ENCODE data around the gene UROC1.

Gene UROC1

GRCh38 chr3:126450744-126451143 is 66.8 kb downstream of the UROC1 start:
- H3K4me2 ChIP-seq (ENCODE audit: low read length) = no peak overlapping the region
- no peak overlapping the region for H2BK5ac ChIP-seq (ENCODE audit: low read depth, low read length, poor library complexity)
- H3K27me3 ChIP-seq (ENCODE audit: insufficient read depth, low read length) = no peaks in the 10 kb centered on the region

GRCh38 chr3:126450219-126450618 is 67.4 kb downstream of the UROC1 start:
- no peak overlapping the region for H4K12ac ChIP-seq (ENCODE audit: low read depth, low read length)
- WGBS (ENCODE audit: extremely low coverage, insufficient coverage, insufficient read length) = no CpG with 5 or more reads among the region's 9 CpGs
- H3K23ac ChIP-seq (ENCODE audit: low read length) = no peak overlapping the region
- no peak overlapping the region for H2AK5ac ChIP-seq (ENCODE audit: low read length)
- H2BK5ac ChIP-seq (ENCODE audit: low read depth, low read length, poor library complexity) = no peak overlapping the region
- H3K14ac ChIP-seq (ENCODE audit: low read length) = no peak overlapping the region
- no peak overlapping the region for H3K4ac ChIP-seq (ENCODE audit: low read depth, low read length)
- no peak overlapping the region for H3K18ac ChIP-seq (ENCODE audit: low read length)
- H2AFZ ChIP-seq (ENCODE audit: insufficient read depth, low read length, poor library complexity) = no peak overlapping the region
- DNase-seq = no peak
- no peaks in the 10 kb centered on the region for H3K4me1 ChIP-seq (ENCODE audit: control insufficient read depth in 1 of 2, insufficient read depth in 2 of 2, low read length in 2 of 2)
- no peaks in the 10 kb centered on the region for H3K9me3 ChIP-seq (ENCODE audit: insufficient read depth, low read depth, low read length)
- peaks cover 30 to 41% of the 10 kb centered on the region in 2 experiments for H3K36me3 ChIP-seq (ENCODE audit: control insufficient read depth in 1 of 2, insufficient read depth in 2 of 2, low read length in 2 of 2)
- no peaks in the 10 kb centered on the region for H3K27me3 ChIP-seq (ENCODE audit: insufficient read depth, low read length)
- H4K8ac ChIP-seq (ENCODE audit: low read depth, low read length) = no peak overlapping the region
- no peak overlapping the region for H3K9ac ChIP-seq (ENCODE audit: low read length)
- no peak overlapping the region for H4K91ac ChIP-seq (ENCODE audit: low read depth, low read length)
- H3K79me1 ChIP-seq (ENCODE audit: low read length) = no peaks in the 10 kb centered on the region
- H2BK12ac ChIP-seq (ENCODE audit: low read length) = no peak overlapping the region
- no peak overlapping the region for H3K27ac ChIP-seq (ENCODE audit: low read depth, low read length)
- no peak overlapping the region for H3K4me2 ChIP-seq (ENCODE audit: low read length)
- no peaks in the 10 kb centered on the region for H3K79me2 ChIP-seq (ENCODE audit: control insufficient read depth, insufficient read depth, low read length, poor library complexity)
- no peak overlapping the region for H2BK120ac ChIP-seq (ENCODE audit: insufficient read depth, low read length, poor library complexity)
- no peak overlapping the region for H3K4me3 ChIP-seq (ENCODE audit: low read depth, low read length)

More at GRCh38 chr3:126450744-126451143, 66.8 kb downstream of the UROC1 start:
- DNase-seq = no peak
- Histone ChIP-seq H3K27ac (ENCODE audit: low read depth, low read length) (no peak overlapping the region), H3K23ac (ENCODE audit: low read length) (no peak overlapping the region), H3K9me3 (ENCODE audit: insufficient read depth, low read depth, low read length) (no peaks in the 10 kb centered on the region), H3K14ac (ENCODE audit: low read length) (no peak overlapping the region), H3K79me1 (ENCODE audit: low read length) (no peaks in the 10 kb centered on the region), H3K79me2 (ENCODE audit: control insufficient read depth, insufficient read depth, low read length, poor library complexity) (no peaks in the 10 kb centered on the region), H3K4ac (ENCODE audit: low read depth, low read length) (no peak overlapping the region), H2AK5ac (ENCODE audit: low read length) (no peak overlapping the region), H2BK12ac (ENCODE audit: low read length) (no peak overlapping the region), H3K9ac (ENCODE audit: low read length) (no peak overlapping the region), H4K91ac (ENCODE audit: low read depth, low read length) (no peak overlapping the region), H3K18ac (ENCODE audit: low read length) (no peak overlapping the region), H3K36me3 (ENCODE audit: control insufficient read depth in 1 of 2, insufficient read depth in 2 of 2, low read length in 2 of 2) (peaks cover 30 to 43% of the 10 kb centered on the region in 2 experiments), H2AFZ (ENCODE audit: insufficient read depth, low read length, poor library complexity) (no peak overlapping the region), H4K8ac (ENCODE audit: low read depth, low read length) (no peak overlapping the region), H4K12ac (ENCODE audit: low read depth, low read length) (no peak overlapping the region), H3K4me1 (ENCODE audit: control insufficient read depth in 1 of 2, insufficient read depth in 2 of 2, low read length in 2 of 2) (no peaks in the 10 kb centered on the region), H3K4me3 (ENCODE audit: low read depth, low read length) (no peak overlapping the region), H2BK120ac (ENCODE audit: insufficient read depth, low read length, poor library complexity) (no peak overlapping the region)
- no CpG with 5 or more reads among the region's 3 CpGs for WGBS (ENCODE audit: extremely low coverage, insufficient coverage, insufficient read length)

GRCh38 chr3:126449621-126450051 is 67.9 kb downstream of the UROC1 start:
- no peak overlapping the region for H3K23ac ChIP-seq (ENCODE audit: low read length)
- no peak overlapping the region for H2BK12ac ChIP-seq (ENCODE audit: low read length)
- H3K27ac ChIP-seq (ENCODE audit: low read depth, low read length) = no peak overlapping the region
- no peak overlapping the region for H3K9ac ChIP-seq (ENCODE audit: low read length)
- H3K18ac ChIP-seq (ENCODE audit: low read length) = no peak overlapping the region
- no peak overlapping the region for H4K91ac ChIP-seq (ENCODE audit: low read depth, low read length)
- H3K27me3 ChIP-seq (ENCODE audit: insufficient read depth, low read length) = no peaks in the 10 kb centered on the region
- no peak overlapping the region for H3K4ac ChIP-seq (ENCODE audit: low read depth, low read length)
- no peaks in the 10 kb centered on the region for H3K79me2 ChIP-seq (ENCODE audit: control insufficient read depth, insufficient read depth, low read length, poor library complexity)
- H3K36me3 ChIP-seq (ENCODE audit: control insufficient read depth in 1 of 2, insufficient read depth in 2 of 2, low read length in 2 of 2) = peaks cover 30 to 40% of the 10 kb centered on the region in 2 experiments
- no peak overlapping the region for H2BK5ac ChIP-seq (ENCODE audit: low read depth, low read length, poor library complexity)
- H2AFZ ChIP-seq (ENCODE audit: insufficient read depth, low read length, poor library complexity) = no peak overlapping the region
- H4K12ac ChIP-seq (ENCODE audit: low read depth, low read length) = no peak overlapping the region
- no peak overlapping the region for H3K14ac ChIP-seq (ENCODE audit: low read length)
- H3K4me1 ChIP-seq (ENCODE audit: control insufficient read depth in 1 of 2, insufficient read depth in 2 of 2, low read length in 2 of 2) = no peaks in the 10 kb centered on the region
- DNase-seq = no peak
- H3K9me3 ChIP-seq (ENCODE audit: insufficient read depth, low read depth, low read length) = no peaks in the 10 kb centered on the region
- no peak overlapping the region for H3K4me2 ChIP-seq (ENCODE audit: low read length)
- H2AK5ac ChIP-seq (ENCODE audit: low read length) = no peak overlapping the region
- no peak overlapping the region for H4K8ac ChIP-seq (ENCODE audit: low read depth, low read length)
- no peaks in the 10 kb centered on the region for H3K79me1 ChIP-seq (ENCODE audit: low read length)
- peak overlapping the region; percentile 15 for H3K4me3 ChIP-seq (ENCODE audit: low read depth, low read length)
- no CpG with 5 or more reads among the region's 11 CpGs for WGBS (ENCODE audit: extremely low coverage, insufficient coverage, insufficient read length)
- no peak overlapping the region for H2BK120ac ChIP-seq (ENCODE audit: insufficient read depth, low read length, poor library complexity)

- Histone ChIP-seq H4K91ac (ENCODE audit: low read depth, low read length) (no peak overlapping the region), H3K4me2 (ENCODE audit: low read length) (no peak overlapping the region), H2BK120ac (ENCODE audit: insufficient read depth, low read length, poor library complexity) (no peak overlapping the region), H3K79me1 (ENCODE audit: low read length) (no peaks in the 10 kb centered on the region), H2AK5ac (ENCODE audit: low read length) (no peak overlapping the region), H2AFZ (ENCODE audit: insufficient read depth, low read length, poor library complexity) (no peak overlapping the region), H3K14ac (ENCODE audit: low read length) (no peak overlapping the region), H2BK5ac (ENCODE audit: low read depth, low read length, poor library complexity) (no peak overlapping the region), H3K27me3 (ENCODE audit: insufficient read depth, low read length) (no peaks in the 10 kb centered on the region), H3K4ac (ENCODE audit: low read depth, low read length) (no peak overlapping the region), H3K27ac (ENCODE audit: low read depth, low read length) (no peak overlapping the region), H3K36me3 (ENCODE audit: control insufficient read depth in 1 of 2, insufficient read depth in 2 of 2, low read length in 2 of 2) (peaks cover 30 to 38% of the 10 kb centered on the region in 2 experiments), H4K8ac (ENCODE audit: low read depth, low read length) (no peak overlapping the region), H3K4me1 (ENCODE audit: control insufficient read depth in 1 of 2, insufficient read depth in 2 of 2, low read length in 2 of 2) (no peaks in the 10 kb centered on the region), H3K23ac (ENCODE audit: low read length) (no peak overlapping the region), H4K12ac (ENCODE audit: low read depth, low read length) (no peak overlapping the region), H3K4me3 (ENCODE audit: low read depth, low read length) (no peak overlapping the region), H3K79me2 (ENCODE audit: control insufficient read depth, insufficient read depth, low read length, poor library complexity) (no peaks in the 10 kb centered on the region), H3K9me3 (ENCODE audit: insufficient read depth, low read depth, low read length) (no peaks in the 10 kb centered on the region), H3K9ac (ENCODE audit: low read length) (no peak overlapping the region), H3K18ac (ENCODE audit: low read length) (no peak overlapping the region), H2BK12ac (ENCODE audit: low read length) (no peak overlapping the region)
- no CpG with 5 or more reads among the region's 8 CpGs for WGBS (ENCODE audit: extremely low coverage, insufficient coverage, insufficient read length)
- DNase-seq = no peak
Observed at GRCh38 chr3:126448893-126449180, 68.7 kb downstream of the UROC1 start.
